NCI-H69 (cell line): ENCODE data around the gene SUPT5H.

Source experiments
- DNase-seq: peaks from one replicate; lab custom pipeline; 2025; lab: John Stamatoyannopoulos, UW

Gene SUPT5H

DNA sequence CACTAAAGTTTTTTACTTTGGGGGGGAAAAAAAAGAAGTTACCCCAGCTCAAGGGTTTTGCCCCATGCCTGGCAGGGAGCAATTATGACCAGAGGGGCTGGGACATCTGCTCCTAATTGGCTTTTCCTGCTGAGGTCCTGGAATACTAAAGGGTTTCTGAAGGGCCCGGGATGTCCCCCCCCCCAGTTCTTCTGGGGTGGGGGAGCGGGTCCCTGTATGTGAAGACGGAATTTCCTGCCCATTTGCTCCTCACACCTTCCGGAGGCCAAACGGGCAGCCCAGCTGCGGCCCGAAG, 52.3 kb downstream of the SUPT5H start:
- no peak for DNase-seq

DNA sequence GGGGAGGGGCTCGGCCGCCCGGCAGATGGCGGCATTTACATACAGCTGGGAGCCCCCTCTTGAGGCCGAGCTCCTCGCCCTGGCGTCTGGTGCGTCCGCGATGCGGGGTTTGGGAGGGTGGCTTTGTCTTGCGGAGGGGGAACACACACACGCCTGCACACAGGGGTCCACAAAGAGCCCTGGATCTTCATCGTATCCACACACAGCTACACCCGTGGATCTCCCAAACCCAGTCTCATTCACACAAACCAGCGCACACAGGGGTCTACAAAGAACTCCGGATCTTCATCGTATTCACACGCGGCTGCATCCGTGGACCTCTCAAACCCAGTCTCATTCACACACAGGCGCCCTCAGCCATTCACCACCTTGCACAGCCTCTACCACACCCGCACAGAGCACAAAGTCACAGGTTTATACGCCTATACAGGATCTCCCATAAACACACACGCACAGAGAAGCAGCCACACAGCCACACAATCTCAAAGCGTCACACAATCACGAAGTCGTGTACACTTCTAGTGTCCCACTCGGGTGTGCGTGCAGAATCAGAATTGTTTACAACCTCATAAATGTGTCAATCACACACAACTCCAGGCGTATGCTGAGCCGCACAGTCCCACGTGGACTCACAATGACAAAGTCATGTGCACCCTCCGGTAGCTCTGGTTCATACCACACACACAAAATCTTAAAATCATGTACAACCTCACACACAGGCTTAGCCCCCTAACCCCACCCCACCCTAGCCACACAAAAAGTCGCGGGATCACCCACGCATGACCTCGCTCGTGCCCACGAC, 52.8 kb downstream of the SUPT5H start:
- DNase-seq = peak; percentile 94

DNA sequence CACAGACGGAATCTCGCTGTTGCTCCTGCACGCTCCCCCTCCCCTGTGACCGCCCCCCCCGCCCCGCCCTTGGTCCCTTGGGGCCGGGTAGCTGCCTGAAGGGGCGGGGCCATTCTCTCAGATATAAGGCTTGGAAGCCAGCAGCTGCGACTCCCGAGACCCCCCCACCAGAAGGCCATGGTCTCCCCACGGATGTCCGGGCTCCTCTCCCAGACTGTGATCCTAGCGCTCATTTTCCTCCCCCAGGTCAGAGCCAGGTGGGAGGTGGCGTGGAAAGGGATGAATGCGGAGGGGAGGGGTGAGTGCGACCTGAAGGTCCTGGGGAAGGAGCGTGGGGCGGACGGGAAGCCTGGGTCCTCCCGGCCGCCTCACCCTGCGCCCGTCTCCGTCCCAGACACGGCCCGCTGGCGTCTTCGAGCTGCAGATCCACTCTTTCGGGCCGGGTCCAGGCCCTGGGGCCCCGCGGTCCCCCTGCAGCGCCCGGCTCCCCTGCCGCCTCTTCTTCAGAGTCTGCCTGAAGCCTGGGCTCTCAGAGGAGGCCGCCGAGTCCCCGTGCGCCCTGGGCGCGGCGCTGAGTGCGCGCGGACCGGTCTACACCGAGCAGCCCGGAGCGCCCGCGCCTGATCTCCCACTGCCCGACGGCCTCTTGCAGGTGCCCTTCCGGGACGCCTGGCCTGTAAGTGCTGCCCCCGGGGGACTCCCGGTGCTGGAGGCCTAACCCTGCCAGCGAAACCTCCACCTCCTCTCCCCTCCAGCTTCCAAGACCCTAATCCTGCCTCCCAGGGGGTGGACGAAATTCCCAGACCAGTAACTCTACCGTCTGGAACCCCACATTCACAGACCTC, 53.6 kb downstream of the SUPT5H start, which contains the start of gene DLL3:
Gene DLL3, plus strand, starts transcription at position 150 of the 845 bp plus-strand sequence. Its CDS starts 28 bp downstream, at position 178.
- peak; percentile 83 for DNase-seq

DNA sequence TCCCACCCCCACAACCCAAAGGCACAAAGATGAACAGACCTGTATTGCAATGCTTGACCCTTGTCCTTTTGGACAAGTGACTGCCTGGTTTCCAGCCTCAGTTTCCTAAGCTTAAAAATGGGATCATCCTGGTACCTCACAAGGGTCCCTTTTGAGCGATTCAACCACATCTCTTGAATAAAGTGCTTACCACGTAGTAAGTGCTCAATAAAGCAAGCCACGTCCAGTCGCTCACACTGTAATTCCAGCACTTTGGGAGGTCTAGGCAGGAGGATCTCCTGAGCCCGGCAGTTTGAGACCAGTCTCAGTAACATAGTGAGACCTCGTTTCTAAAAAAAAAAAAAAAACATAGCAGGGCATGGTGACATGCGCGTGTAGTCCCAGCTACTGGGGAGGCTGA, 54.5 kb downstream of the SUPT5H start:
- no peak for DNase-seq

DNA sequence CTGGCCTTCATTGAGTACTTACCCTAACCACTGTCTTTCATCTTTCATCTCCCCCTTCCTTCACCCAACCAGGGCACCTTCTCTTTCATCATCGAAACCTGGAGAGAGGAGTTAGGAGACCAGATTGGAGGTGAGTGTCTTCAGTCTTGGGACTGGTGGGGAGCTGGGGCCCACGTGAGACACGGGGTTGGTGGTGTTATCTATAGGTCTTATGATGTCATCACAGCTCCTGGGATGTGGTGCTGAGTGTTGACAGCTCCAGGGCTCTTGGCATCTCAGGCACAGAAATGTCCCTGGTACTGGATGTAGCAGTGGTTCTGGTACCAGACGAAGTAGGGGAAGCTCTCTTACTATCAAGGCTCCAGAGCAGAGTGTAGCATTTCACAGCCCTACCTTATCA, 55.2 kb downstream of the SUPT5H start:
- no peak for DNase-seq

DNA sequence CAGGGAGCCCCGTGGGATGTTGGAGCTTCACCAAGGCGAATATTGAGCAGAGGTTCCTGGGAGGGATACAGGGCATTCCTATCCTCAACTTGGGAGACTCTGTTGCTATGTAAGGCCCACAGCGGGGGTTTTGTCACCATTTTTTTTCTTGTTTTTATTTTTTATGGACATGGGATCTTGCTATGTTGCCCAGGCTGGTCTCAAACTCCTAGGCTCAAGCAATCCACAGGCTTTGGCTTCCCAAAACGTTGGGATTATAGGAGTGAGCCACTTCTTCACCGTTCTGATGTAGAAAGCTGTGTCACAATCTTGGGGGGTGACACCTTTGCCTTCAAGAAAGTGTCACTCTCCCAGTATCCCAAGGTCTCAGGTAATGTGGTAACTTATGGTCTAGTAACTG, 56.0 kb downstream of the SUPT5H start:
- no peak for DNase-seq

DNA sequence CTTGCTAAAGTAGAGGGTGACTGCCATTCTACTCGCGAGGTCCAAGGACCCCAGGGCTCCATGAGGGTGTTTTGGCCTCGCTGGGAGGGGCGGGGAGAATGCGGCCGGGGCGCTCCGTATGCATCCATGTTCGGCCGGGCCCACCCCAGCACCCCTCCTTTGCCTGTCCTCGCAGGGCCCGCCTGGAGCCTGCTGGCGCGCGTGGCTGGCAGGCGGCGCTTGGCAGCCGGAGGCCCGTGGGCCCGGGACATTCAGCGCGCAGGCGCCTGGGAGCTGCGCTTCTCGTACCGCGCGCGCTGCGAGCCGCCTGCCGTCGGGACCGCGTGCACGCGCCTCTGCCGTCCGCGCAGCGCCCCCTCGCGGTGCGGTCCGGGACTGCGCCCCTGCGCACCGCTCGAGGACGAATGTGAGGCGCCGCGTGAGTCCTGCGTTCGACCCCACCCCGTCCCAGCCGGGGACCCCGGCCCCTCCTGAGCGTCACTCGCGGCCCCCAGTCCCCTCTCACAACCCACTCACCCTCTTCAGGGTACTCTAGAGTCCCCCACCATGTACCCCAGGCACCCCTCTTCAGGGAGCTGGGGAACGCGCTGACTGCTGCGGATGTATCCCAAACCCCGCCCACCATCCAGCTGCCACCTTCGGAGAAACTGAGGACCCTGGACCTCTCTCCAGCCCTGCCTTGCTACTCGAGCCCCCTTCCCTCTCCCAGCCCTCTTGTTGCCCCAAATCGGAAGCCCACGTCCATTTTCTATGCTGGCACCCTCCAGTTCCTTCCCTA, 57.4 kb downstream of the SUPT5H start:
- no peak for DNase-seq

DNA sequence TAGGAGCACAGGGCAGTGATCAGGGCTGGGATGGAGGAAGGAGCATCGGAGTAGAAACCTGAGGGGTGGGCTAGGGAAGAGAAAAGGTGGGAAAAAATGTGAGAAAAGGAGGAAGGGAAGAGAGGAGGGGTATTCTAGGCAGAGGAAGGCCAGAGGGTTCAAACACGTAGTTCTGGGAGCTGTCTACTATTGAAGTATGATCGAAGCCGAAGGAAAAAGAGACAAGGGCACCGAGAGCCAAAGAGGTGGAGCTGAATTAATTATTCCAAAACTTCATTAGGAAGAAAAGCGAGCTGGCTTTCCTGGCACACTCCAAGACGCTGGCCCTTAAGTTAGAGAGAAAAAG, 61.2 kb downstream of the SUPT5H start:
- DNase-seq = no peak

DNA sequence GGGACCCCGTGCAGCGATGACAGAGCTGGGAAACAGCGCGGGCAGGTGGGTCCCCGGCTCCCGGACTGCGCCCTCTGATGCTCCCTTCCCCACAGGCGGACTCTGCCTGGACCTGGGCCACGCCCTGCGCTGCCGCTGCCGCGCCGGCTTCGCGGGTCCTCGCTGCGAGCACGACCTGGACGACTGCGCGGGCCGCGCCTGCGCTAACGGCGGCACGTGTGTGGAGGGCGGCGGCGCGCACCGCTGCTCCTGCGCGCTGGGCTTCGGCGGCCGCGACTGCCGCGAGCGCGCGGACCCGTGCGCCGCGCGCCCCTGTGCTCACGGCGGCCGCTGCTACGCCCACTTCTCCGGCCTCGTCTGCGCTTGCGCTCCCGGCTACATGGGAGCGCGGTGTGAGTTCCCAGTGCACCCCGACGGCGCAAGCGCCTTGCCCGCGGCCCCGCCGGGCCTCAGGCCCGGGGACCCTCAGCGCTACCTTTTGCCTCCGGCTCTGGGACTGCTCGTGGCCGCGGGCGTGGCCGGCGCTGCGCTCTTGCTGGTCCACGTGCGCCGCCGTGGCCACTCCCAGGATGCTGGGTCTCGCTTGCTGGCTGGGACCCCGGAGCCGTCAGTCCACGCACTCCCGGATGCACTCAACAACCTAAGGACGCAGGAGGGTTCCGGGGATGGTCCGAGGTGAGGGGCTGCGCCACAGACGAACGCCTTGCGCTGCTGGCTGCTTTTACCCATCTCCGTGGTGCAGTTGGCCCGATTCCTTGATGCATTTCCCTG, 61.7 kb downstream of the SUPT5H start:
- DNase-seq = peak; percentile 97

DNA sequence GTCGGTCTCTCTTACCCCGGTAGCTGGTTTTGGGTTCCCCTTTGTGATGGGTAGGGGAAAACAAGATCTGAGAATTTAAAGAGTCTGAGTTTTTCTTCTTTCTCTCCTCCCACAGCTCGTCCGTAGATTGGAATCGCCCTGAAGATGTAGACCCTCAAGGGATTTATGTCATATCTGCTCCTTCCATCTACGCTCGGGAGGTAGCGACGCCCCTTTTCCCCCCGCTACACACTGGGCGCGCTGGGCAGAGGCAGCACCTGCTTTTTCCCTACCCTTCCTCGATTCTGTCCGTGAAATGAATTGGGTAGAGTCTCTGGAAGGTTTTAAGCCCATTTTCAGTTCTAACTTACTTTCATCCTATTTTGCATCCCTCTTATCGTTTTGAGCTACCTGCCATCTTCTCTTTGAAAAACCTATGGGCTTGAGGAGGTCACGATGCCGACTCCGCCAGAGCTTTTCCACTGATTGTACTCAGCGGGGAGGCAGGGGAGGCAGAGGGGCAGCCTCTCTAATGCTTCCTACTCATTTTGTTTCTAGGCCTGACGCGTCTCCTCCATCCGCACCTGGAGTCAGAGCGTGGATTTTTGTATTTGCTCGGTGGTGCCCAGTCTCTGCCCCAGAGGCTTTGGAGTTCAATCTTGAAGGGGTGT, 62.5 kb downstream of the SUPT5H start:
- DNase-seq = peak; percentile 47

DNA sequence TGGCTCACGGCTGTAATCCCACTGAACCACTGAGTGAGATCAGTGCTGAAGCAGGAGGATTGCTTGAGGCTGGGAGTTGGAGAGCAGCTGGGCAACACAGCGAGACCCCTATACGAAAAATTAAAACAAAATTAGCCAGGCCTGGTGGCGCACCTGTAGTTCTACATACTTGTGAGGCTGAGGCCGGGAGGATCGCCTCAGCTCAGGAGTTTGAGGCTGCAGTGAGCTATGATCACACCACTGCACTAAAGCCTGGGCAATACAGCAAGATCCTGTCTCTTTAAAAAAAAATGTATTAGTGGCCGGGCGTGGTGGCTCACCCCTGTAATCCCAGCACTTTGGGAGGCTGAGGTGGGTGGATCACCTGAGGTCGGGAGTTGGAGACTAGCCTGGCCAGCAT, 63.2 kb downstream of the SUPT5H start:
- no peak for DNase-seq

DNA sequence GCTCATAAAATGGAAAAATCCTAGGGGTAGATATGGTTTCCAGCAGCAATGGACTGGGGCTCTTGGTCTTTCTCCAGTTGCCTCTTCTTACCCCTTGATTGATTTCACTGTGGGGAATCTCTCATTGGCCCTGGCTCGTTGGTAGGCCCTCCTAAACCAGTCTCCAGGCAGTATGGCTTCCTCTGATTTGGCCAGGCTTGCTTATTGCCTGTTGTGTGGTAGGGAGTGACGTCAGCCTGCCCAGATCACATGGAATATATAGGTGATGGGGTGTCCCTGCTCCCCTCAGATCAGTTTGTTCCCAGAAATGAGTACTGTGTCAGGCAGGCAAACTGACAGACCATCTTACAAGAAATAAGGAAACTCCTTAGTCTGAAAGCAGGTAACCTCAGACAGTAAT, 63.9 kb downstream of the SUPT5H start:
- no peak for DNase-seq

DNA sequence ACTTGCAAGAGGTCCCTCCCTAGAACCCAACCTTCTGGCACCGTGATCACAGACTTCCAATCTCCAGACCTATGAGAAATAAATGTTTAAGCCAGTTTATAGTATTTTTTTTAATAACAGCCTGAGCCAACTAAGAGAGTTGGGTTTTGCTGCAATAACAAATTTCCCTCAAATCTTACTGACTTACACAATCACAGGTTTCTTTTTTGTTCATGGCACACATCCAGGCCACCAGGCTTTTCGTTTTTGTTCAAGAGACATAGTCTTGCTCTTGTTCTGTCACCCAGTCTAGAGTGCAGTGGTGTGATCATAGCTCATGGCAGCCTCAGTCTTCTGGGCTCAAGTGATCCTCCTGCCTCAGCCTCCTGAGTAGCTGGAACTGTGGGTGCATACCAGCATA, 67.6 kb downstream of the SUPT5H start:
- DNase-seq = no peak

DNA sequence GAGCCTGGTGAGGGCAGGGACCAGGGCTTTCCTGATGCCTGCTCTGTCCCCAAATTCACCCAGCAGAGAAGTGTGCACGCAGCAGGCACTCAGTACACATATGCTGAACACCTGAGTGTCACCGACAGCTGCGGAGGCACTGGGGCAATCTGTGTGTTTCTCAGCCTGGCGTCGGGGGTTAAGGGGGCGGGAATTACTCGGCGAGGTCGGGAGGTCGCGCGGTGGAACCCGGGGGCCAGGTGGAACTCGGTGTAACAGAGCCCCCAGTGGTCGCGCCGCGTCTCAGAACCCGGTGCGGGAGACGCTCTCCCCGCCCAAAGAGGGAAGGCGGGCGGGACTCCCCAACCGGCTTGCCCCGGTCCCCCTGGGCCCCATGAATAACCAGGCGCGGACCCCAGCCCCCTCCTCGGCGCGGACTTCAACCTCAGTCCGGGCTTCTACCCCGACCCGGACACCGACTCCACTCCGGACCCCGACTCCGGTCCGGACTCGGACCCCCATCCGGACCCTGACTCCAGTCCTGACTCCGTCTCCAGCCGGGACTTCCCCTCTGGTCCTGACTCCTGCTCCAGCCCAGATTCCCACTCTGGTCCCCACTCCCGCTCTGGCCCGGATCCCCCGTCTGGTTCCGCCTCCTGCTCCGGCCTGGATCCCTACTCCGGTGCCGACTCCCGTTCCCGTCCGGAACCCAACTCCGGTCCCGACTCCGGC, 69.6 kb downstream of the SUPT5H start, which contains the start of gene SELENOV:
Gene SELENOV, plus strand, starts transcription at position 300 of the 711 bp plus-strand sequence. Its CDS starts 74 bp downstream, at position 374.
- DNase-seq = peak; percentile 70

DNA sequence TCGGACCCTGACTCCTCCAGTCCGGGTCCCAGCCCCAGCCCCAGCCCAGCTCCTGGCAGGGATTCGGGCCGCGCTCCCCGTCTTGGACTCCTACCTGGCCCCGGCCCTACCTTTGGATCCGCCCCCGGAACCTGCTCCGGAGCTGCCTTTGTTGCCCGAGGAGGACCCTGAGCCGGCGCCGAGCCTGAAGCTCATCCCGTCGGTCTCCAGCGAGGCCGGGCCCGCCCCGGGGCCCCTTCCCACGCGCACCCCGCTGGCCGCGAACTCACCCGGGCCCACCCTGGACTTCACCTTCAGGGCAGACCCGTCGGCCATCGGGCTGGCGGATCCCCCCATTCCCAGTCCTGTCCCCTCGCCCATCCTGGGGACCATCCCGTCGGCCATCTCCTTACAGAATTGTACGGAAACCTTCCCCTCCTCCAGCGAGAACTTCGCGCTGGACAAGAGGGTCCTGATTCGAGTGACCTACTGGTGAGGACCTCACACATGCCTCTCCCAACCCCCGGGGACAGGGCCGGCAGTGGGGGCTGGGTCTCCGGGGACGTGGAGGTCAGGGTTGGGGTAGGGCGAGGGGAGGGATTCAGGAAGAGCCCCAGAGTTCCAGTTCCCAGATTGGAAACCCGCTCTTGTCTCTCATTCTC, 70.3 kb downstream of the SUPT5H start:
- DNase-seq = peak; percentile 70

DNA sequence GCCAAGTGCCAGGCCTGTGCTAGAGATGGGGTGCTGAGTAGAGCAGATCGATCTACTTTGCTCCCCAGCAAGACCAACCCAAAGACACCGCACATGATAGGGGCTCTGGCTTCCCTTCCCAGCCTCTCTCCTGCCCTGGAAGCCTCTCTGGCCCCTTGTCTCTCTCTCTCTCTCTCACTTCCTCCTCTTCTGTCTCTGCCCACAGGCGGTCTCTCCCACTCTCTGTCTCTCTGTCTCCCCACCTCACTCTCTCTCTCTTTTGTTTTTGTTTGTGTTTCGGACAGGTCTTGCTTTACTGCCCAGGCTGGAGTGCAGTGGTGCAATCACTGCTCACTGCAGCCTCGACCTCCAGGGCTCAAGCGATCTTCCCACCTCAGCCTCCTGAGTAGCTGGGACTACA, 70.9 kb downstream of the SUPT5H start:
- DNase-seq = no peak

DNA sequence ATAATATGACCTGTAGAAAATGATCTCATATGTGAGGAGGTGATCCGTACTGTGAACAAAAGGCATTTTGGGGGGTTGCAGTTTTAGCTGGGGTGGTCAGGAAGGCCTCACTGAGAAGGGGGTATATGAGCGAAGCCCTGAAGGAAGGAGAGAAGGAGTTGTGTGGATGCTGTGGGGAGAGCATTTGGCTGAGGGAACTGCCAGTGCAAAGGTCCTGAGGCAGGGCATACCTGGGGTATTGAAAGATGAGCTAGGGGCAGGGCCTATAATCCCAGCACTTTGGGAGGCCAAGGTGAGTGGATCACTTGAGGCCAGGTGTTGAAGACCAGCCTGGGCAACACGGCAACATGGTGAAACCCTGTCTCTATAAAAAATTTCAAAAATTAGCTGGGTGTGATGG, 72.0 kb downstream of the SUPT5H start:
- no peak for DNase-seq

DNA sequence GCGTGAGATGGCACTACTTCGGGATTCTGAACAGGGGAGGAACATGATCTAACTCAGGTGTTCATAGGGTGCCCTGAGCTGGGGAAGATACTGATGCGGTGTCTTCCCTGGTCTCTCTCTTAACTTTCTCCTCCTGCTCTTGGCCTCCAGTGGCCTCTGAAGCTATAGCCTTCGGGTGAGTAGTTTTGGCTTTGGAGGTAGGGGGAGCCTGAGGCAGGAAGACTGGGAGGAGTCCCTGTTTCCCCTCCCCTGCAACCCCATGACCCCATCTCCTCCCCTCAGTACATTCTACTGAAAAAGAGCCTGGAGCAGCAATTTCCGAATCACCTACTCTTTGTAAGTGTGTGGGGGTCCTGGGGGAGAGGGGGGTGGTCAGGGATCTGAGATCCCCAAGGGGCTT, 73.1 kb downstream of the SUPT5H start:
- no peak for DNase-seq

DNA sequence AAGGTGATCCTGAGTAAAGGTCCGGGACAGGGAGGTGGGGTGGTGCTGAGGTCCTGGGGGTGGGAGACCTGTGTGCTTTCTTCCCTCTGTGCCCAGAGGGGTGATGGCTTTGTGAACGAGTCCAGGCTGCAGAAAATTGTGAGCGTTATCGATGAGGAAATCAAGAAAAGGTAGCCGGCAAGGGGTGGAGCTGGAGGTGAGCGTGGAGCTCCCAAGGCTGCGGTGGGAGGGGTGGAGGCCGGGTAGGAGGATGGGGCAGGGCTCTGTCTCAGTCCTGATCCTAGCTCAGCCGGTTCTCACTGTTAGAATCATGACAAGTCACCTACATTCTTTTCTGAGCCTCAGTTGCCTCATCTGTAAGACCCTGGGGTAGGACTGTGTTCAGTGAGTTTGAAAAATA, 73.6 kb downstream of the SUPT5H start:
- no peak for DNase-seq
